ENCODE data around the gene TMEM108.
"Not testable (repeated sequence)": the region's sequence is repeated elsewhere in the genome, so short reads cannot be mapped to it uniquely, and the experiment has no call there.

Gene TMEM108

GRCh38 chr3:133038089-133038730 is at the start of gene TMEM108:
Gene TMEM108 (plus strand): TSS chr3:133038391.
- peak; percentile 3 to 8 for DNase-seq

GRCh38 chr3:132995971-132996370 is 42.2 kb upstream of the TMEM108 start:
- DNase-seq: no peak

GRCh38 chr3:132997404-132998185 is 40.6 kb upstream of the TMEM108 start:
- no peak for DNase-seq

GRCh38 chr3:133005032-133005431 is 33.2 kb upstream of the TMEM108 start:
- not testable (repeated sequence) for DNase-seq

GRCh38 chr3:133007601-133008000 is 30.6 kb upstream of the TMEM108 start:
- no peak for DNase-seq

DNA sequence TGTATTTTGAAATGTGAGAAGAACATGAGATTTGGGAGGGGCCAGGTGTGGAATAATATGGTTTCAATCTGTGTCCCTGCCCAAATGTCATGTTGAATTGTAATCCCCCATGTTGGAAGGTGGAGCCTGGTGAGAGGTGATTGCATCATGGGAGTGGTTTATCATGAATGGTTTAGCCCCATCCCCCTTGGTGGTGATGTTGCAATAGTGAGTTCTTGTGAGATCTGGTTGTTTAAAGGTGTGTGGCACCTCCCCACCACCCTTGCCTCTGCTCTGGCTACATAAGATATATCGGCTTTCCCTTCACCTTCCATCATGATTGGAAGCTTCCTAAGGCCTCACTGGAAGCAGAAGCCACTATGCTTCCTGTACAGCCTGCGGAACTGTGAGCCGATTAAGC is 23.9 kb upstream of the TMEM108 start:
- no peak for DNase-seq

GRCh38 chr3:133015573-133015972 is 22.6 kb upstream of the TMEM108 start:
- not testable (repeated sequence) for DNase-seq

GRCh38 chr3:133016838-133017309 is 21.3 kb upstream of the TMEM108 start:
- no peak for DNase-seq

DNA sequence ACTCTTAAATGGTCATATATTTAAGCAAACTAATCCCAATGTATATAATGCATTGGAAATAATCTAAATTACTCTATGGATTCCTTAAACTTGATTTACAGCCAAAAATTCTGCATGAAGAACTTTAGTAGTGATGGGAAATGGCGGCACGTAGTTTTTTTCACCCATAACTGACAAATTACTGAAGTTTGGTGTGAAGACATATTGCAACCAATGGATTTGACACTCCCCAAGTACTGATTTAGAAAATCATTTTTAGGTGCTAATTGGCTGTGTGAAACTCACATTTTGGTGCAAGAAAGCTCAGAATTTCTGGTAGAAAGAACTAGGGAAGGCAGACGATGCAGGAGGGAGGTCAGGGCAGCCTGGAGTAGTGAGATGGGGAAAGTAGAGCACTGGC is 19.3 kb upstream of the TMEM108 start:
- no peak for DNase-seq

- DNase-seq: no peak
These were observed 17.0 kb upstream of the TMEM108 start for GRCh38 chr3:133021206-133021605.

DNA sequence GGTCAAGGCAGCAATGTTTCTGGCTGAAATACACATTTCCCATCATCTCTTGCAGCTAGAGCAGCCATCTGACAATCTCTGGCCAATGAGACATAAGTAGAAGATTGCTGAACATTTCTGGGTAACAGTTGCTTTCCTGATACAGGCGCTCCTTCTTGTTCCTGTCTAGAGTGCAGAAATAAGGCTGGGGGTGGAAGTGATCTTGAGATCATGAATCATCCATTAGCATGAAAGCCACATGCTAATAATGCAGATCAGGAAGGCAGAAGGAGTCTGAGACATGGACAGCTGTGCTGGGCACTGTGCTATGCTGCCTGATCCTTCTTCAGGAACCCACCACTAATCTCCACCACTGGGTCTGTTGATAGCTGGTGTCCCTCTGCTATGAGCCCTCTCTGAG is 14.8 kb upstream of the TMEM108 start:
- no peak for DNase-seq

DNA sequence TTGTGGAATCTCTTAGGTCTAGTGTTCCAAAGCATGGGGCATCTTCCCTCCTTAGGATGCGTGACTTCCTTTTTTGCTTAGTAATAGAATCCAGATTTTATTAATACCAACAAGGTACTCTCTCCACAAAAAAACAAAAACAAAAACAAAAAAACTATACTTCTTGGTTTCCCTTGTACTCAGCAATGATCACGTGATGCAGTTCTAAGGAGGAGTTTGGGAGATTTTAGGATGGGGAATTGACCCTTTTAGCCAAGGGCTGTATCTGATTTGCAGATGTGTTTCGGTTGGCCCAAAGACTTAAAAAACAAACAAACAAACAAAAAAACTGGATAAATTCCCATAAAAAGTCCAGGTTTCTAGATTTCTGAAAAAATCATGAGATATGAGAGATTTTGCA is 12.6 kb upstream of the TMEM108 start:
- no peak for DNase-seq

DNA sequence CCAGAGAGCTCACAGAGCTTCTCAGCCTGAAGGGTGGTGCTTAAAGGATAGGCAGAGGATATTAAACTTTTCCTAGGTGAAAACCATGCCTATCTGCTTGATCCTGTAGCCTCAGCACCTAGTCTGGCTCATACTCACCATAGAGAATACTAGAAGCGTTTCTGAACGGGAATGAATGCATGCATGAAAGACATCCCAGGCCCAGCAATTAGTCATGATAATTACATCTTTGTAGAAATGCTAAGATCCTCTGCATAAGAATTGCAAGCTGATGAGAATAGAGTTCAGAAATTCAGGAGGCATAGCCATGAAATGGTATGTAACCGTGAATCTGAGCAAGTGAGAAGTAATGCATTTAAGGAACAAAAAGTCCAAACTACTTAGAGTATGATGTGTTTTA is 5.9 kb upstream of the TMEM108 start:
- no peak for DNase-seq

GRCh38 chr3:133037436-133037835 is 755 bp upstream of the TMEM108 start:
- no peak for DNase-seq

GRCh38 chr3:133038731-133039375 is 662 bp downstream of the TMEM108 start:
- DNase-seq: no peak

DNA sequence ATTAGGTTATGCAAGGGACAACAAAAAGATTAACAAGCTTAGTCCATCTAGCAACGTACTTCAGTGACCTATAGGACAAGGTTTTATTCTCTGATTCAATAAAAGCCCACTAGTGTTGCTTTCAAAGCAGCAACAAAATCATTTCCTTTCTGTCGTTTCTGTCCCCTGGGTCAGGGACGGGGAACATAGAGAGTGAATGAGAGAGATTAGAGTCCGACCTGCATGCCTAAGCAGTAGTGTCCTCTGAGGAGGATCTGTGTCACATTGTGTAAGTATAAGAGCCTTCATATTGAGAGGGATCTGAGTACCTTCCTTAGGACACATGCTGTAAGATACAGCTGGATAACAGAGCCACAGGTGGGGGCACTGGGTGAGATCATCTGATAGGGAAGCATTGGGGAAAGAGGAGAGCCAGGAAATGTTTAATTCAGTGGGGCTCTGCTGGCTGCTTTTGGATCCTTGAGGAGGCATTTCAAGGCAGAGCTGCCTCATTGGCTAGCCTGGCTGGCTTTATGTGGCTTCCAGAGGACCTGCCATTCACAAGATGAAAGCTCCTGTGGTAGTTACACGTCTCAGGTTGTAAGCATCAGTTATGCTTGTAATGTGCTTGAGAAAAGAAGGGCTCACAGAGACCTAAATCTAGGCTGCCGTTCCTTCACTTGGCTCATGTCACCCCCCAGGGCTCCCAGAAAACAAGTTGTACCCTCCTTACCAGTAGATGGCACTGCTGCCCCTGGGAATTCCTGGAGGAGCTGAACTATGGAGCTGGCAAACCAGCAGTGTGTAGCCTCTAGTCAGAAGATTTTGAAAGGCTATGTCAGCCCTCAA is 2.7 kb downstream of the TMEM108 start:
- DNase-seq: peak in 1 of 2 donors; percentile 2

- no peak for DNase-seq
These were observed 3.3 kb downstream of the TMEM108 start for GRCh38 chr3:133041524-133041829.

- no peak for DNase-seq
These were observed 4.6 kb downstream of the TMEM108 start for GRCh38 chr3:133042778-133043177.

DNA sequence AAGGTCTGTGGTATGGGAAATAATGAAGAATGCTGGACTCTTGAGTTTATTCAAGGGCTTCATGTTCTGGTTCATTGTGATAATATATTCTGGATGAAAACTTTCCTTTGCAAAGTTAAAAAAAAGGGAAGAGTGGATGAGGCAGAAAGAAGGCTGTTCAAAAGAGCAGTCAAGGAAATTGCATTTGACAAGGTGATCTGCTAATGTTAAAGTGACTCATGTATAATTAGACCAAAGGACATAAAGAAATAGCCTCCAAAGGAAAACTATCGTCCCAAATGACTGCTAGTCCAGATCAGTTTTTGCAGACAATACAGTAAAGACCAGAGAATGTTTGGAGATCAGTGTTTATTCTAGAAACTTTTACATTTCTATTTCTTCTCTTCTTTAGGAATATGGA is 9.8 kb downstream of the TMEM108 start:
- no peak for DNase-seq

- DNase-seq: no peak
These were observed 11.3 kb downstream of the TMEM108 start for GRCh38 chr3:133049491-133049890.

GRCh38 chr3:133050891-133051290 is 12.7 kb downstream of the TMEM108 start:
- no peak for DNase-seq

GRCh38 chr3:133053532-133053931 is 15.3 kb downstream of the TMEM108 start:
- DNase-seq: no peak

- no peak for DNase-seq
These were observed 16.4 kb downstream of the TMEM108 start for GRCh38 chr3:133054586-133054985.

All from CD4-positive, alpha-beta T cell treated with Interleukin-1 beta for 1 hour (primary cell).